Measurements from ENCODE around the gene DNAH14. TPM values are rescaled to one million over a fixed set of nuclear protein-coding genes. Genes with fewer than 3 reads are reported as not detected.

DNAH14 gene
- total RNA-seq, 4 donors from 2014 or later, result 4.1 to 84.0 (median 11.4) TPM

DNA sequence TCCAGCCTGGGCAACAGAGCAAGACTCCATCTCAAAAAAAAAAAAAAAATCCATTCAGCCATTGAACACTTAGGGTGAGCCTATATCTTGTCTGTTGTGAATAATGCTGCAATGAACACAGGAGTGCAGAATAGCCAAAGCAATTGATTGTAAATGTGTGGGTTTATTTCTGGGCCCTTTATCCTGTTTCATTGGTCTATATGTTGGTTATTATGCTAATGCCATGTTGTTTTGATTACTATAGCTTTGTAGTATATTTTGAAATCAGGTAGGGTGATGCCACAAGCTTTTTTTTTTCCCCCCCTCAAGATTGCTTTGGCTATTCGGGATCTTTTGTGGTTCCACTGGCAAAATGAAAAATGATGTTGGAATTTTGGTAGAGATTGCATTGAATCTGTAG is 330.8 kb downstream of the DNAH14 start:
- in situ Hi-C loops (cut with MboI; ENCODE audit: low pct_ligation_motif_present in 1 of 4, low pct_unique_long_range_greater_than_20kb in 1 of 4, low sequenced_read_pairs in 3 of 4) (no loop called here), intact Hi-C loops (cut with DNase I; ENCODE audit: low total_unique reads) (no loop called here)
- TF ChIP-seq EP300 (IDR thresholded peaks at IDR 0.05; ENCODE audit: low read depth), result no peak
- no peak for TF ChIP-seq POLR2AphosphoS5 (IDR thresholded peaks at IDR 0.05)
- TF ChIP-seq, protein P1, sequence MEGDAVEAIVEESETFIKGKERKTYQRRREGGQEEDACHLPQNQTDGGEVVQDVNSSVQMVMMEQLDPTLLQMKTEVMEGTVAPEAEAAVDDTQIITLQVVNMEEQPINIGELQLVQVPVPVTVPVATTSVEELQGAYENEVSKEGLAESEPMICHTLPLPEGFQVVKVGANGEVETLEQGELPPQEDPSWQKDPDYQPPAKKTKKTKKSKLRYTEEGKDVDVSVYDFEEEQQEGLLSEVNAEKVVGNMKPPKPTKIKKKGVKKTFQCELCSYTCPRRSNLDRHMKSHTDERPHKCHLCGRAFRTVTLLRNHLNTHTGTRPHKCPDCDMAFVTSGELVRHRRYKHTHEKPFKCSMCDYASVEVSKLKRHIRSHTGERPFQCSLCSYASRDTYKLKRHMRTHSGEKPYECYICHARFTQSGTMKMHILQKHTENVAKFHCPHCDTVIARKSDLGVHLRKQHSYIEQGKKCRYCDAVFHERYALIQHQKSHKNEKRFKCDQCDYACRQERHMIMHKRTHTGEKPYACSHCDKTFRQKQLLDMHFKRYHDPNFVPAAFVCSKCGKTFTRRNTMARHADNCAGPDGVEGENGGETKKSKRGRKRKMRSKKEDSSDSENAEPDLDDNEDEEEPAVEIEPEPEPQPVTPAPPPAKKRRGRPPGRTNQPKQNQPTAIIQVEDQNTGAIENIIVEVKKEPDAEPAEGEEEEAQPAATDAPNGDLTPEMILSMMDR (IDR thresholded peaks at IDR 0.05), result no peak
- TF ChIP-seq POLR2A (IDR thresholded peaks at IDR 0.05), result no peak
- H3K27ac ChIP-seq, result no peak overlapping the region
- no peaks in the 10 kb centered on the region for H3K27me3 ChIP-seq
- H3K9me3 ChIP-seq, result peaks cover 0 to 3% of the 10 kb centered on the region in 2 donors
- no peaks in the 10 kb centered on the region for H3K4me1 ChIP-seq
- no peak overlapping the region for H3K4me3 ChIP-seq
- H3K36me3 ChIP-seq, result no peaks in the 10 kb centered on the region
- DNase-seq, result no peak
- 64 to 84% methylated on average over 1 of the region's 1 CpG for WGBS, 2 donors (ENCODE audit: low coverage in 1 of 2)

DNA sequence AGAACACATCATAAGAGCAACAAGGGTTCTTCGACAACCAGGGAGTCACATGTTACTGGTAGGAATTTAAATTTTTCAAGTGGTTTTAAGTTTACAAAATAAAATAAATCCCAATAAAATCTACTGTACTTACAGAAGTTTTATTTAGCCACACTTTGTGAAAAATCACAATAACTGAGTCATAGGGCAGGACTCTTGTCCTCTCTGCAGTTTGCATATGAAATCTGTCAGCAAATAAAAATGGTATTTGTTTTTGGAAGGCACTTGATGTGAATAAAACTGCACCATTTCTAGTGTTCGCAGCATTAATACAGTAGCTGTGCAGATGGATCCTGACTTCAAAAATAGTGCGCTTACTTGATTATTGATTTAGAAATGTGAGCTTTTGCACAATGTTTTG is 348.0 kb downstream of the DNAH14 start:
- in situ Hi-C loops (cut with MboI; ENCODE audit: low pct_ligation_motif_present in 1 of 4, low pct_unique_long_range_greater_than_20kb in 1 of 4, low sequenced_read_pairs in 3 of 4) (no loop called here), intact Hi-C loops (cut with DNase I; ENCODE audit: low total_unique reads) (no loop called here)
- no peaks in the 10 kb centered on the region for H3K4me1 ChIP-seq
- H3K4me3 ChIP-seq, result no peak overlapping the region
- peaks cover 11 to 13% of the 10 kb centered on the region in 2 donors for H3K9me3 ChIP-seq
- no peaks in the 10 kb centered on the region for H3K36me3 ChIP-seq
- no peak overlapping the region for H3K27ac ChIP-seq
- WGBS, 2 donors (ENCODE audit: low coverage in 1 of 2), result 83 to 90% methylated on average over 3 of the region's 3 CpGs
- no peaks in the 10 kb centered on the region for H3K27me3 ChIP-seq
- DNase-seq, result no peak
- TF ChIP-seq, protein P1 (IDR thresholded peaks at IDR 0.05), result no peak
- TF ChIP-seq EP300 (IDR thresholded peaks at IDR 0.05; ENCODE audit: low read depth) (no peak), POLR2AphosphoS5 (IDR thresholded peaks at IDR 0.05) (no peak), POLR2A (IDR thresholded peaks at IDR 0.05) (no peak)

DNA sequence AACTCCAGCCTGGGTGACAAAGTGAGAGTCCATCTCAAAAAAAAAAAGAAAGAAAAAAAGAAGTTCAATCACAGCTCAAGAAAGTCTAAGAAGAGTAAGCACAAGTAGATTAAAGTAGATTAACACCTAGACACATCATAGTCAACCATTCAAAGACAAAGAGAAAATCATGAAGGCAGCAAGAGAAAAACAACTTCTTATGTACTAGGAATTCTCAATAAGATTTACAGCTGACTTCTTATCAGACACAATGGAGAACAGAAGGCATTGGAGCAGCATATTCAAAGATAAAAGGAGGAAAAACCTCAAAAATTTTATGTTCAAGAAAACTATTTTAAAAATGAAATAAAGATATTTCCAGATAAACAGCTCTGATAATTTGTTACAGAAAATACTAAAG is 351.1 kb downstream of the DNAH14 start:
- in situ Hi-C loops (cut with MboI; ENCODE audit: low pct_ligation_motif_present in 1 of 4, low pct_unique_long_range_greater_than_20kb in 1 of 4, low sequenced_read_pairs in 3 of 4), result no loop called here
- no peak overlapping the region for H3K4me3 ChIP-seq

DNA sequence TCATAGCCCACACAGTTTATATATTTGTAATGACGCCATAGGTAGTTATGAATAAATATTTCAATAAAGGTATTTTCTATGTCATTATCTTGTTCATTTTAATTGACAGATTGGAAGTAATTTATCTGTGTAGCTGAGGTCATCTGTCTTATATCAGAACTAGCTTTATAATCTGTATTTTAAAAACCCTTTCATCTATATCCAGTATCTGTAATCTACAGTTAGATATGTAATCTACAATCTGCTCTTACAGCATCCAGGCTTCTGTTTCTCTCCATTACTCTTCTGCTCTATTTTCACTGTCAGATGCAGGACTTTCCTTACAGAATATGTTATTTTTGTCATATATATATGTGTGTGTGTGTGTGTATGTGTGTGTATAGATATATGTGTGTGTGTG is 360.8 kb downstream of the DNAH14 start:
- no peaks in the 10 kb centered on the region for H3K36me3 ChIP-seq
- DNase-seq, result no peak
- intact Hi-C loops (cut with DNase I; ENCODE audit: low total_unique reads), result no loop called here
- TF ChIP-seq POLR2AphosphoS5 (IDR thresholded peaks at IDR 0.05) (no peak), EP300 (IDR thresholded peaks at IDR 0.05; ENCODE audit: low read depth) (no peak), POLR2A (IDR thresholded peaks at IDR 0.05) (no peak)
- TF ChIP-seq, protein P1 (IDR thresholded peaks at IDR 0.05), result no peak
- H3K4me3 ChIP-seq, result no peak overlapping the region
- H3K27ac ChIP-seq, result no peak overlapping the region
- 98 to 100% methylated on average over 1 of the region's 1 CpG for WGBS, 2 donors (ENCODE audit: low coverage in 1 of 2)
- no peaks in the 10 kb centered on the region for H3K4me1 ChIP-seq
- H3K27me3 ChIP-seq, result no peaks in the 10 kb centered on the region
- peaks cover 11% of the 10 kb centered on the region in 2 donors for H3K9me3 ChIP-seq
- in situ Hi-C loops (cut with MboI; ENCODE audit: low pct_ligation_motif_present in 1 of 4, low pct_unique_long_range_greater_than_20kb in 1 of 4, low sequenced_read_pairs in 3 of 4), result no loop called here

More for the DNA sequence above, 351.1 kb downstream of the DNAH14 start:
- H3K27ac ChIP-seq, result no peak overlapping the region
- DNase-seq, result no peak
- no peaks in the 10 kb centered on the region for H3K36me3 ChIP-seq
- H3K9me3 ChIP-seq, result peaks cover 11 to 13% of the 10 kb centered on the region in 2 donors
- H3K27me3 ChIP-seq, result no peaks in the 10 kb centered on the region
- intact Hi-C loops (cut with DNase I; ENCODE audit: low total_unique reads), result no loop called here
- no peaks in the 10 kb centered on the region for H3K4me1 ChIP-seq
- TF ChIP-seq, protein P1 (IDR thresholded peaks at IDR 0.05), result no peak
- TF ChIP-seq POLR2AphosphoS5 (IDR thresholded peaks at IDR 0.05) (no peak), POLR2A (IDR thresholded peaks at IDR 0.05) (no peak), EP300 (IDR thresholded peaks at IDR 0.05; ENCODE audit: low read depth) (no peak)
